T1000 (cell line): ENCODE results near the gene TRIAP1.
A peak's percentile ranks its signal among the peaks of the same experiment; 100 is the strongest.
"Not testable (repeated sequence)": the region's sequence is repeated elsewhere in the genome, so short reads cannot be mapped to it uniquely, and the experiment has no call there.

Experiments used
- DNase-seq: peaks from one replicate; lab custom pipeline; 2025; ENCODE audit warnings: mixed read lengths; lab: John Stamatoyannopoulos, UW

TRIAP1 gene

DNA sequence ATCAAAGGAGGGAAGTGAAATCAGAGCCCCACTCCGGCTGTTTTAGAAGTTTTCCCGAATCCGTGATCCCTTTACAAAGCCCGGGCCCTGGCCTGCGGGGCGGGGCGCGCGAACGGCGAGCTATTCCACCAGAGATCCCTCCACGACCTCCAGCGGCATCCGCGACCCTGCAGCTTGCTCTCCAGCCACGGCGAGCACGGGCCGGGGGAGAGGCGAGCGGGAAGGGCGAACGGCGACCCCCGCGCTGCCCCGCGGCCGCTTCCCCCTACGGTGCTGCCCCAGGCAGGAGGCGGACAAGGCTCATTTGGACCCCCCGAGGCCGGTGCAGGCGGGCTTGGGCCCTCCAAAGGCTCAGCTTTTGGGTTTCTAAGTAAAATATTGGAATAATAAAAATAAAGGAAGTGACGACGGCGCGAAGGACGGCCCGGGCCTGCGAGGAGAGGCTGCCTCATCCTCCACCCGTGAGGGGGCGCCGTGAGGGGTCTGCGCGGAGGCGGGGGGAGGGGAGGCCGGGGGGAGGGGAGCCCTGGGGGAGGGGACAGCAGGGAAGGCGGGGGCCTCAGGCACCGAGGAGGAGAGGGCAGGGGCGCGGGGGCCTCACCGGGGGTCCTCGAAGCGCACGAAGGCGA, 22.8 kb upstream of the TRIAP1 start:
- peak; percentile 31 for DNase-seq

DNA sequence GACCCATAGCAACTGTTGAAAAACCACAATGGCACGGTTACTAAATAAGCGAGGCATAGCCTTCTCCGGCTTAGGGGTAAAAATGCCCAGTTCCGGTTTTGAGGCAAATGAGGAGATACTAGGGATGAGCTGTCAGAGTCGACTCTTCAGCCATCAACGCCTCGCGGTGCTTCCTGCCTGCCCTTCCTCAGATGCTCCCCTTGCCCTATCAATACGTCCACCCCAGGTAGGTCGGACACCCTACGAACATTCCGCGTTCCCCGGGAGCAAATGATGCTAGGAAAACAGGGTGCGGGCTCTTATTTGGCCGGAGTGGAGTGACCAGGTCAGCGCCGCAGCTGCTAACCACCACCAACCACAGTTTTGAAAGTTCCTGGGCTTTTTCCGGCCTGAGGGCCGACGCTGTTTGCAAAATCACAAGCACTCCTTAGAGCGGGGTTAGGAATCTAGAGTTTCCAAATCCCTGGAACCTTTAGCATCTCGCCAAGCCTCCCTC, 22.2 kb upstream of the TRIAP1 start:
- no peak for DNase-seq

DNA sequence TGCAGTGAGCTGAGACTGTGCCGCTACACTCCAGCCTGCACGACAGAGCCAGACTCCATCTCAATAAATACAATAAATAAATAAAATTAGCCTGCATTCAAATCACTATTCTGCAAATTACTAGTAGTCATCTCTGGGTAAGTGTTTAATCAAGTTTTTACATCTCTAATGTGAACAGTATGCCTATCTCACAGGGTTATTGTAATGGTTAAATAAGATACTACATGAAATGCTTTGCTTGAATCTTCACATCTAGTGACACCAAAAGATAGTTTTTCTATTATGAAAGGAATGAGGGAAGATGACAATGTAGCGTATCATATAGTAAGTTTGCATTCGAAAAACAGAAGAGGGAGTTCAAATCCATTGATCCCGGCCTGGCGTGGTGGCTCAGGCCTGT, 21.3 kb upstream of the TRIAP1 start:
- no peak for DNase-seq

DNA sequence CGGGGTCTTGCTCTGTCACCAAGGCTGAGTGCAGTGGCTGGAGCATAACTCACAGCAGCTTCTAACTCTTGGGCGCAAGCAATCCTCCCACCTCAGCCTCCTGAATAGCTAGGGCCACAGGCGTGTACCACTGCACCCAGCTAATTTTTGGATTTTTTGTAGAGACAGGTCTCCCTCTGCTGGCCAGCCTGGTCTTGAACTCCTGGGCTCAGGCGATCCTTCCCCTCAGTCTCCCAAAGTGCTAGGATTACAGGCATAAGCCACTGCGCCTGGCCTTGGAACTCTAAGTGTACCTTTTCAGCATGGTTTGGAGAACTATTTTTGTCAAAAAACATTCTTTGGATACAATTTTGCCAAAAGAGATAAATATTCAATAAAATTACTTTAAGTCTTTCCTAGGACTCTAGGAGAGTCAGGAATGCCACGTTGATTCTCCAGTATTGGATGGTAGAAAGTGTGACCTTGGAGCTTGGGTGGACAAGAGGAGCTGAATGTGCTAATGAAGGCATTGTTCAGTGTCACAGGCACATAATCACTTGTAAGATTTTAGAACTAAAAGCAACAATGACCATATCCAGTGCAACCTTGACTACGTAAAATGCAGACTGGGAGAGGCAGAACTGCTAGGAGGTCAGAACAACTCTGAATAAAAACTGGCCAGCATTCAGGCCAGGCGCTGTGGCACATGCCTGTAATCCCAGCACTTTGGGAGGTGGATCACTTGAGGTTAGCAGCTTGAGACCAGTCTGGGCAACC, 20.6 kb upstream of the TRIAP1 start:
- no peak for DNase-seq

DNA sequence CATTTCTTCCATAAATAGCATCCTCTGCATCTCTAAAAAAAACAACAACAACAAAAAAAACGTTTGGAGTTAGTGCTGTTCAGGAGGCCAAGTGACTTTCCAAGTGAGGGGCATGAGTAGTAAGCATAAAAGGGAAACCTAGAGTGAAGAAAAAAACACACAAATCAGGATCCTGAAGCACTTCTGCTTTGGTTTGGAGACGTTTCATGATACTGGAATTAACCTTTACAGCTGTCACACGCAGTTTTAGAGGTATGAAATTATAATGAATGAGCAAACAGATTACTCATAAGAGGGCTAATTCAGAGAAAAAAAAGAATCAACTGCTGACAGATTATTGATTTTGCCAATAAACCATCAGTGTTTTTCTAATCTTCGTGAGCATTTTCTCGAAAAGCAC, 19.6 kb upstream of the TRIAP1 start:
- DNase-seq, result no peak

DNA sequence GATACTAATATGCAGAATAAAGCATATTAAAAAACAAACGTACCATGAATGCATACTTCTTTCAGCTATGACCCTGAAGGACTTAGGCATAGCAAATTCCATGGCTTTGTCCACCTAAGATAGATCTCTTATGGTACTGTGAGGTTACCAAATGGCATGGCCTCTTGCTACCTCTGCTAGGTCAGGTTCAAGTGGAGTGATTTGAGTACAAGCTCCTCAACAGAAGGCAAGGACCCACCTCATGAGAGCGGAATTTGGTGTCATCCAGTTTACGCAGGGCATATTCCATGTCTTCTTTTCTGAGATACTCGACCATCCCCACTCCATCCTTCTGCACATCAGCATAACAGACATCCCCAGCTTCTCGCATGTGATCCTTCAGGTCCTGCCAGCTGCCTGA, 17.5 kb upstream of the TRIAP1 start:
- DNase-seq, result no peak

DNA sequence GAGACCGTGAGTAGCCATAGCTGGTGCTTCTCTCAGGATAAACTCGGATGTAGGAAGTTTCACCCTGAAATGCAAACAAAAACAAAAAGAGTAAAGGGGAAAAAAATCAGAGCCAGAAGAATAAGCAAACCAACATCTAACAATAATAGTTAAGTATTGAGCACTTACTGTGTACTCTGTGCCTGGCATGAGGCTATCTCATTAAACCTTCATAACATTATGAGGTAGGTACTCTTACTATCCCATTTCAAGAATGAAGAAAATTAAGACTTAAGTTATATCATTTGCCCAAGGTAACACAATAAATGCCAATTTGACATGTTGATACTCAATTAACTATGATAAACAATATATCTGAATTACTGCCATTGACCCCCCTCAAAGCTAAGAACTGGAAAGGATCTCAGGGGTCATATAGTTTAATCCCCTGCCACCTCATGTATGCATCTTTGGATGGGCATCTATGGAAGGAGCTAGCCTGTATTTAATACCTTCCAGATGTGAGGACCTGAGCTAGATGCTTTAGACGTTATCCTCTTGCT, 16.0 kb upstream of the TRIAP1 start:
- no peak for DNase-seq

DNA sequence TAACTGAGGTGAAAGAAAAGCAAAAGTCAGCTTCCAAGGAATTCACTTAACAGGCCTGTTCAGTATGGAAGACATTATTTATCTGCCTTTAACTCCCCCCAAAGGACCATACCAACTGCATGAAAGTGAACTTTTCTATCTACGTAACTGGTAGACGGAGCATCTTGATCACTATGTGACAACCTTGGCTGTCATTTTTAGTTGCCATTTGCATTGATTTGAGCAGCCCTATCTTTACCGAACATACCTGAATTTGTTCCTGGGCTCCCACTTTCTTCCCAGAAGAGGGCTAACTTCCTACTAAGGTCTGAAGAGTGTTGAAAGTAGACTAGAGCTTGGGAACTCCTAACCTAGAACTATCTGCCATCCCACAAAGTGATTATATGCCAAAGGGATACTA, 14.0 kb upstream of the TRIAP1 start:
- no peak for DNase-seq

DNA sequence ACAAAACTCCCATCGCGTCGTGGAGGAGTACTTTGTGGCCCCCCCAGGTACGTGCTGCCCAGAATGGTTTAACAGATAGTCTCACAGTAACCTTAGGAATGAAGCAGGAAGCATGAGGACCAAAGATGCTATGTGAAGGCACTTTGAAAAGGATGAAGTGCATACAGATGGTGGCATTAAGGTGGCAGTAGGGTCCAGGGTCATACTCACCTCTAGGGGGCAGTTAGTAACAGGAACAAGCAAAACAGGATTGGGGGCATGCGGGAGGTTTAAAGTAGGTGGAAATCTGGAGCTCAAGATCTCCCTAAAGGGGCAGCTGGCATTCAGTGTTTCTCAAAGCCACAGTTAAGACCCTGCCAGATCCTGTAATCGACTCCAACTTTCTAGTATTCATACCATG, 10.9 kb upstream of the TRIAP1 start:
- no peak for DNase-seq

DNA sequence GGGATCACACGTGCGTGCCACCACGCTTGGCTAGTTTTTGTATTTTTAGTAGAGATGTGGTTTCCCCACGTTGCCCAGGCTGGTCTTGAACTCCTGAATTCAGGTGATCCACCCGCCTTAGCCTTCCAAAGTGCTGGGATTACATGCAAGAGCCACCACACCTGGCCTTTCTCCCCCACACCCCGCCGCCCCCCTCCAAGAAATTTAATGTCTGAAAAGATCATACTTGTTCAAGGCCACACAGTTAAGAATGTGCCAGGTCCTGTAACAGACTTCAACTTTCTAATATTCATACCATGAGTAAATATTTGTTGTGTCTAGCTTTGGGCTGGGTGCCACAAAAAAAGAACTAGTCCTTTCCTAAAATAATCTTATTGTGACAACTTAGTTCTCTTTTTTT, 9.1 kb upstream of the TRIAP1 start:
- no peak for DNase-seq

DNA sequence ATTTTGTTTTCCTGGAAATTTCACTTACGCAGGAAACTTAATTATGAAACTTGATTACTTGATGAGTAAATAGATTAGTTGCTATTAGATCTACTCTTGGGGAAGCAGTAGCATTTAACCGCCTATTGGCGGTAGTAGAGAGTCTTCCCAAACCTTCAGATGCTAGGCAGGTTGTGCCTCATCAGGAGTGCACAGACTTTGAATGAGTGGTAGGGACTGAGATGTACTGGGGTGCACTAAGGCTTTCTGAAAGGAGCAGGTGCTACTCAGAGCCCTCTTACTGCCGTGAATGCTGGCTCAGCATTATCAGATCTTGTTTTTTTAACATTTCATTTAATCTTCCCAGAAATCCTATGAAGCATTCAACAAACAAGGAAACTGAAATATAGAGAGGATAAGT, 7.8 kb upstream of the TRIAP1 start:
- DNase-seq, result no peak

DNA sequence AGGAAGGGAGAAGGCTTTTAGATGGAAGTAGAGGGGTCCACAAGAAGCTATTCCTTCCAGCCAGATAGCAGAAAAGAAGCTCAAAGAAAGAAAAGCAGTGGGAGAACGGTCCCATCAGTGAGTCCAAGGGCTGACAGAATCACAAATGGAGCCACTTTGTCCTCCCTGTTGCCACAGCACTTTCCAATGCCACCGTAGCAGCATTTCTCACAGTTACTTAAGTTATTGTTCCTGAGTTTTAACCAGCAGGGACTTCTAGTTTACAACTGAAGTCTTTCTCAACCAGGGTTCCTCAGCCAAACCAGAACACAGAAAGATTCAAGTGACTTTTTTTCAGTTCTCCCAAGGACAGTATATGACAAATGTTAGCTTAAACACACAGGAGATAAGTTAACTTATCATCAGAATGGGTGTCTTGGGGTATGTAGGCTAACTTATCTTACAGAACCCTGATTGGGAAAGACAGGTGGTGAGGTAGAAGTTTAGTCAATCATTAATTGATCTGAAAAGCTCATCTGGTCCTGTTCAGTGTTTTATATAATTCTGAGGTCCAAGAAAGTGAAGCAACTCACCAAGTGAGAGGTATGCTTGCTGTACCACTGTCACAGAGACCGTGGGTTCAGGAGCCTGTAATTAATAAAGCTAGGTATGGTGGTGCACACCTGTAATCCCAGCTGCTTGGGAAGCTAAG, 7.0 kb upstream of the TRIAP1 start:
- DNase-seq, result no peak

DNA sequence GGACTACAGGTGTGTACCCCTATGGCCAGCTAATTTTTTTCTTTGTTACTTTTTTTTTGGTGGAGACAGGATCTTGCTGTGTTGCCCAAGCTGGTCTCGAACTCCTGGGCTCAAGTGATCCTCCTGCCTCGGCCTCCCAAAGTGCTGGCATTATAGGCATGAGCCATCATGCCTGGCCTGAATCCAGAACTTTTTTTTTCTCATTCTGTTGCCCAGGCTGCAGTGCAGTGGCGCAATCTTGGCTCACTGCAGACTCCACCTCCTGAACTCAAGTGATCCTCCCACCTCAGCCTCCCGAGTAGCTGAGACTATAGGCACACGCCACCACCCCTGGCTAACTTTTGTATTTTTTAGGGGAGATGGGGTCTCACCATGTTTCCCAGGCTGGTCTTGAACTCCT, 6.3 kb upstream of the TRIAP1 start:
- DNase-seq, result not testable (repeated sequence)

DNA sequence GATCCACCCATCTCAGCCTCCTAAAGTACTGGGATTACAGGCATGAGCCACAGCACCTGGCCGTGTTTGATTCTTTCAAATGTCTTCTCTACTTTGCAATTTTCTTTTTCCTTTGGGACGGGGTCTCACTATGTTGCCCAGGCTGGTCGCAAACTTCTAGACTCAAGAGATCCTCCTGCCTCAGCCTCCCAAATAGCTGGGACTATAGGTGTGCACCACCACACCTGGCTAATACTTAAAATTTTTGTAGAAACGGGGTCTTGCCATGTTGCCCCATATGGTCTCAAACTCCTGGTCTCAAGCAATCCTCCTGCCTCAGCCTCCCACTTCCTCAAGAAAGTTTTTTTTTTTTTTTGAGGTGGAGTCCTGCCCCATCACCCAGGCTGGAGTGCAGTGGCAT, 1.8 kb upstream of the TRIAP1 start:
- DNase-seq, result no peak

DNA sequence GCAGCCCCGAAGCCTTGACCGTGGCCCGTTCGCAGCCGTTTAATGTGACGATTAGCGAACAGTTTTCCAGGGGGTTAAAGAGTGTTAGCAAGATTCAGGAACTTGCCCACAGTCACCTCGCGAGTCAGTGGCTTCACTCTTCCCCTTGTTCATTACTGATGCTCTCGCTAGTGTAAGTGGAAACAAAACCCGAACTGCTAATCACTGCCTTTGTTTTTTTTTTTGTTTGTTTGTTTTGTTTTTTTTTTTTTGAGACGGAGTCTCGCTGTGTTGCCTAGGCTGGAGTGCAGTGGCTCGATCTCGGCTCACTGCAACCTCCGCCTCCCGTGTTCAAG, 627 bp upstream of the TRIAP1 start:
- not testable (repeated sequence) for DNase-seq

DNA sequence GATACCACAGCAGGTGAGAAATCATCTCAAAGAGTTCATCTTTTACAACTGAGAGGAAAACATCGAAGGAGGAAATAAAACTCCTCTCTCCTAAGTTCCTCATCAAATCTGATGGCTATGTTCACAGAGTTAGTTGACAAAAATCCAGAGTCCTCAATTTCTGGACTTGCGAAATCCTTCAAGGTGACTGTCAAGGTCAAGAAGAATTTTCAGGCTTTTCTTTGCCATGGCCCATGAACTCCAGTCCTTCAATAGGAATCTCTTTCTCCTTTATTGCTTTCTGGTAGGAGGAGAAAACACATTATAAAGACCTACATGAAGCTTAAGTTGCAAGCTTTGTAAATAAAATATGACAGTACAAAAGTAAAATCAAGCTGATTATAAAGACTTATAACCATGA, 1.5 kb downstream of the TRIAP1 start:
- no peak for DNase-seq

DNA sequence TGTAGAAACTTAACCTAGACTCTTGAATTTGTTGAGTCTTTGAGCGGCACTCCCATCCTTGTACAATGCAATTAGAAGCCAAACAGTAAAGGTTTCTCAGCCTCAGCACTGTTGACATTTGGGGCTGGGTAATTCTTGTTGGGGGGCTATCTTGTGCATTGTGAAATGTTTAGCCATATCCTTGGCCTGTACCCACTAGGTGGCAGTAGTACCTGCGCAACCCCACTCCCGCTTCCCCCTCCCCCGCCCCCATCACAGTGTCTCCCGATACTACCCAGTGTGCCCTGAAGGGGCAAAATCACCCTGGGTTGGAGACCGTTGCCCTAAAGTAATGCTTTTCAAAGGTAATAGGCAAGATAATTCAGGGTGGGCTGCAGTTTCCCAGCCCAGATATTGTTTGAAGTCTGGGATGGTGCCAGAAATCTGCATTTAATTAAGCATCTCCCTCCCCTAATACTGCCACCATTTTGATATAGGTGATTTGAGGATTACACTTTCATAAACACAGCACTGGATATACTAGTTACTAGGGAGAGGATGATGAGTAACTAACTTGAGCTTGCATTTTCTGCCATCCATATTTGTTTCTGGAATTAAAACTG, 6.4 kb downstream of the TRIAP1 start:
- peak; percentile 5 for DNase-seq

DNA sequence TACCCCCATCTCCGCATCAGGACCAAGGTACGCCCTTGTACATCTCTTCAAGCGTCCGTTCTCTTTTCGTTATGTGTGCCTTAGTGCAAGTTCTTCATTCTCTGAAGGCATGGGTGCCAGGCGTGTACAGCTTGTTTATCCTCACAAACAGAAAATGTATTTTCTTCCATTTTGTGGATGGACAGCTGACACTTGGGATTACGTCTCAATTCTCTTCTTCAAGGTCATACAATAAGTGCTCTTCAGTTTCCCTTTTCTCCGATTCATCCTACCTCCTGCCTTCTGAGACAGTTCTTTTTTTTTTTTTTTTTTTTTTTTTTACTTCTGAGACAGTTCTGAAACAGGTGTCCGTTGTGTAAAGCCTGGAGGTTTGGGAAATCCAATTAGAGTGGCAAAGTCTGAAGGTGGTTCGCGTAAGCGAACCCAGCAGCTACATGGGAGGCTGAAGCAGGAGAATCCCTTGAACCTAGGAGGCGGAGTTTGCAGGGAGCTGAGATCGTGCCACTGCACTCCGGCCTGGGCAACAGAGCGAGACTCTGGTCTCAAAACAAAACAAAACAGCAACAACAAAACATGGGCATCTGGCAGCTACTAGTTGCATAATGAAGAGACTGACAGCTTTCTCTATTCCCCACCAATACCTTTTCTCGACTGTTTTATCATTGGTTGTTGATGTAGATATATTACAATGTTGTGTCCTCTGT, 7.5 kb downstream of the TRIAP1 start:
- no peak for DNase-seq

DNA sequence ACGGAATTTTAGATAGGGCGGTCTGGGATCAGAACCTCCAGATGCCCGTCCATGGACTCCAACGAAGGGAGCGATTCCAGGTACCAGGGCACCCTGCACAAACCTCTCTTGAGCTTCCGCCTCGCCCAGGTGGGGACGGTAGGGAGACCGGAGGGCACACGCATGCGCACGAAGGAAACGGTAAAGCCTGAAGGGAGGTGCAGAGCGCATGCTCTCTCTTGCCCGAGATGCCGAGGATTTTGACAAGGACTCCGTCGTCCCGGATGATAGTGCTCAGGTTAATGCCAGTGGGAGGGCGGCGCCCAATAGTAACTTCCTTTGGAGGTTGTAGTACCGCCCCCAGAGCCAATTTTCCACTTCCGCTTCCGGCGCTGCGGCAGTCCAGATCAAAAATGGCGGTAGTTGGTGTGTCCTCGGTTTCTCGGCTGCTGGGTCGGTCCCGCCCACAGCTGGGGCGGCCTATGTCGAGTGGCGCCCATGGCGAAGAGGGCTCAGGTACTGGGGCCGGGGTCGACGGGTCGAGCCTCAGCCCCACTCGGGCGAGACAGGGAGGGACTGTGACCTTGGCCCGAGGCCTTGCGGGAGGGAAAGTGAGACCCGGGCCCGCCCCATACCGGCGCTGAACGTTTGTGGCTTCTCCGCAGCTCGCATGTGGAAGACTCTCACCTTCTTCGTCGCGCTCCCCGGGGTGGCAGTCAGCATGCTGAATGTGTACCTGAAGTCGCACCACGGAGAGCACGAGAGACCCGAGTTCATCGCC, 8.3 kb downstream of the TRIAP1 start, which contains the start of gene COX6A1:
TSS of gene COX6A1 (plus strand) at position 379 of the 760 bp plus-strand sequence. CDS start at position 393, 14 bp downstream.
- DNase-seq, result peak; percentile 89

DNA sequence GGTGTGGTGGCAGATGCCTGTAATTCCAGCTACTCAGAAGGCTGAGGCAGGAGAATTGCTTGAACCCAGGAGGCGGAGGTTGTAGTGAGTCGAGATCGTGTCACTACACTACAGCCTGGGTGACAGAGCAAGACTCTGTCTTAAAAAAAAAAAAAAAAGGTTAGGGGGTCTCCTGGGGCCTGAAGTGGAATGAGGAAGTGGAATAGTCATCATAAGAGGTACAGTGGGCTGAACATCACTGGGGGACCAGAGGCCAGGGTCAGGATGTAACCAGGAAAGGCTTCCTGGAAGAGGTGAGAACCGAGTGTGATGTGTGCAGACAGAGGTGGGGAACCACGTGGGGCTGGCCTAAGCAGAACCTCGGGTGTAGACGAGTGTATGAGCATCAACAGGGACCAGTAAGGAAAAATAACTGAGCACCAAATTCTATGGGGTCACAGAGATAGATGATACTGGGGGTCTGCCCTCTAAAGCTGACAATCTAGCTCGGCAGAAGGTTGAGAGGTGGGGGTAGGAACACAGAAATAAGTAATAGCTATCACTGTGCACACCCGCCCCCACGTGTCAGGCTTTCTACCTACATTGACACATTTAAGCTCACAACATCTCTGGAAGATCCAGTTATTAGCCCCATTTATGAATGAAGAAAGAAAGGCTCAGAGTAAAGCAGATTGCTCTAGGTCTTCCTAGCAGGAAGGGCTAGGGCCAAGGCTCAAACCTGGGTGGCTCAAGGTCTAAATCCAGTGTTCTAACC, 13.2 kb downstream of the TRIAP1 start:
- no peak for DNase-seq
